ENCODE results near the gene NGDN. TPM values are rescaled to one million over a fixed set of nuclear protein-coding genes. Genes with fewer than 3 reads are reported as not detected.
"Not testable (repeated sequence)": the region's sequence is repeated elsewhere in the genome, so short reads cannot be mapped to it uniquely, and the experiment has no call there.

The NGDN gene
- 10 to 100 TPM; 22.6 to 29.9 (median 24.1) TPM for total RNA-seq (2021; fragmentation: NEBNext Ultra II Directional; extraction: Animal tissue kit (Norgen Biotek cat#: 25700))
- long read RNA-seq, transcript NGDN-202 (11 exons, 1,143 nt) = major isoform, 26 of 32 reads
- long read RNA-seq, partial matches to known transcripts = 4 of 32 reads
- long read RNA-seq, other reads (novel, unspliced or antisense) = 1 of 32 reads

- Mint-ChIP-seq H3K27me3 (ENCODE audit: insufficient read depth) (no peaks in the 10 kb centered on the region), H3K4me1 (ENCODE audit: low read depth) (peaks cover 5% of the 10 kb centered on the region; the same call in 1 of the 2 replicates), H3K27ac (no peak within 1 kb of the TSS), H3K9me3 (no peaks in the 10 kb centered on the region), H3K36me3 (ENCODE audit: low read depth) (peaks cover 6% of the 10 kb centered on the region), H3K4me3 (no peak within 1 kb of the TSS)
- DNase-seq = peak; percentile 100
- TF ChIP-seq, protein P1, sequence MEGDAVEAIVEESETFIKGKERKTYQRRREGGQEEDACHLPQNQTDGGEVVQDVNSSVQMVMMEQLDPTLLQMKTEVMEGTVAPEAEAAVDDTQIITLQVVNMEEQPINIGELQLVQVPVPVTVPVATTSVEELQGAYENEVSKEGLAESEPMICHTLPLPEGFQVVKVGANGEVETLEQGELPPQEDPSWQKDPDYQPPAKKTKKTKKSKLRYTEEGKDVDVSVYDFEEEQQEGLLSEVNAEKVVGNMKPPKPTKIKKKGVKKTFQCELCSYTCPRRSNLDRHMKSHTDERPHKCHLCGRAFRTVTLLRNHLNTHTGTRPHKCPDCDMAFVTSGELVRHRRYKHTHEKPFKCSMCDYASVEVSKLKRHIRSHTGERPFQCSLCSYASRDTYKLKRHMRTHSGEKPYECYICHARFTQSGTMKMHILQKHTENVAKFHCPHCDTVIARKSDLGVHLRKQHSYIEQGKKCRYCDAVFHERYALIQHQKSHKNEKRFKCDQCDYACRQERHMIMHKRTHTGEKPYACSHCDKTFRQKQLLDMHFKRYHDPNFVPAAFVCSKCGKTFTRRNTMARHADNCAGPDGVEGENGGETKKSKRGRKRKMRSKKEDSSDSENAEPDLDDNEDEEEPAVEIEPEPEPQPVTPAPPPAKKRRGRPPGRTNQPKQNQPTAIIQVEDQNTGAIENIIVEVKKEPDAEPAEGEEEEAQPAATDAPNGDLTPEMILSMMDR (IDR thresholded peaks at IDR 0.05) = peak; percentile 89
These were observed at the start of gene NGDN for GRCh38 chr14:23469127-23469905. Gene NGDN, plus strand, starts transcription at chr14:23469703. Its CDS starts 13 bp downstream, at chr14:23469716.

- Mint-ChIP-seq H3K4me3 (no peak overlapping the region), H3K9me3 (no peaks in the 10 kb centered on the region), H3K4me1 (ENCODE audit: low read depth) (no peaks in the 10 kb centered on the region), H3K27ac (no peak overlapping the region), H3K36me3 (ENCODE audit: low read depth) (no peaks in the 10 kb centered on the region), H3K27me3 (ENCODE audit: insufficient read depth) (peaks cover 51% of the 10 kb centered on the region)
- DNase-seq = no peak
- TF ChIP-seq, protein P1 (IDR thresholded peaks at IDR 0.05) = no peak
These were observed 47.9 kb upstream of the NGDN start for GRCh38 chr14:23421594-23421993.

GRCh38 chr14:23423657-23424056 lies 45.8 kb upstream of the NGDN start:
- peaks cover 47% of the 10 kb centered on the region for H3K27me3 Mint-ChIP-seq (ENCODE audit: insufficient read depth)
- no peaks in the 10 kb centered on the region for H3K36me3 Mint-ChIP-seq (ENCODE audit: low read depth)
- H3K4me1 Mint-ChIP-seq (ENCODE audit: low read depth) = no peaks in the 10 kb centered on the region
- no peak overlapping the region for H3K27ac Mint-ChIP-seq
- TF ChIP-seq, protein P1 (IDR thresholded peaks at IDR 0.05) = no peak
- no peak overlapping the region for H3K4me3 Mint-ChIP-seq
- DNase-seq = no peak
- no peaks in the 10 kb centered on the region for H3K9me3 Mint-ChIP-seq

GRCh38 chr14:23425169-23425568 lies 44.3 kb upstream of the NGDN start:
- H3K27me3 Mint-ChIP-seq (ENCODE audit: insufficient read depth) = peaks cover 37% of the 10 kb centered on the region
- DNase-seq = no peak
- H3K27ac Mint-ChIP-seq = no peak overlapping the region
- TF ChIP-seq, protein P1 (IDR thresholded peaks at IDR 0.05) = no peak
- no peaks in the 10 kb centered on the region for H3K36me3 Mint-ChIP-seq (ENCODE audit: low read depth)
- no peaks in the 10 kb centered on the region for H3K9me3 Mint-ChIP-seq
- no peak overlapping the region for H3K4me3 Mint-ChIP-seq
- no peaks in the 10 kb centered on the region for H3K4me1 Mint-ChIP-seq (ENCODE audit: low read depth)

DNA sequence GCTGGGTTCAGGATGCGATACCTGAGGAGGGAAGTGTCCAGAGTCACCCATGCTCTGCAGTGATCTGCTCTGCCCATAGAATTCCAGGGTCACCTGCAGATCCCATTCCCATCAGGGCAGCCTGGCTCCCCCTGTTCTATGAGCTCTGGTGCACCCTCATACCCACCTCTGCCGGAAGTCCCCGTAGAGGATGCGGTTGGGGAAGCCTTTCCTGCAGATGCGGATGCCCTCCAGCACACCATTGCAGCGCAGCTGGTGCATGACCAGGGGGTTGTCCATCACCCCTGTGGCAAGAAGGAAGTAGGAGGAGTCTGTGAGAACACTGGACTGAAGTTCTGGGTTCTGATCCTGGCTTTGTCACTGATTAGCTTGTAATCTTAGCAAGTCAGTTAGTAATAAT lies 43.7 kb upstream of the NGDN start:
- H3K4me1 Mint-ChIP-seq (ENCODE audit: low read depth); H3K36me3 Mint-ChIP-seq (ENCODE audit: low read depth); H3K27ac Mint-ChIP-seq; H3K4me3 Mint-ChIP-seq; DNase-seq; H3K9me3 Mint-ChIP-seq: not testable (repeated sequence)
- H3K27me3 Mint-ChIP-seq (ENCODE audit: insufficient read depth) = peaks cover 32% of the 10 kb centered on the region
